Upper lobe of left lung (tissue), 4 donors: ENCODE data around the gene CTCF.

Source experiments
- EP300 ChIP-seq, 4 donors: sonication (generic); formaldehyde crosslinking; IDR thresholded peaks; one replicate each; pipeline ENCODE4 v1.5.1; 2017; ENCODE audit warnings: antibody characterized with exemption in 4 of 4, control low read depth in 2 of 4
- POLR2A ChIP-seq, 4 donors: fragments of 450-650 bp; IDR thresholded peaks; one replicate each; pipeline ENCODE4 v1.5.1; 2016 to 2017; ENCODE audit warnings: antibody characterized with exemption in 4 of 4, mild to moderate bottlenecking in 2 of 4
- POLR2AphosphoS5 ChIP-seq, 2 donors: sonication (generic); formaldehyde crosslinking; IDR thresholded peaks; one replicate each; pipeline ENCODE4 v1.5.1; 2017; ENCODE audit warnings: antibody characterized with exemption in 2 of 2
- TF ChIP-seq, protein P1 (sequence below), 6 experiments: fragments of 450-650 bp in 4 of 6; fragments of 200-600 bp in 2 of 6; sonication (generic) in 2 of 6; IDR thresholded peaks; one replicate each; pipeline ENCODE4 v1.5.1; 2016 to 2019; ENCODE audit warnings: antibody characterized with exemption in 6 of 6

DNA sequence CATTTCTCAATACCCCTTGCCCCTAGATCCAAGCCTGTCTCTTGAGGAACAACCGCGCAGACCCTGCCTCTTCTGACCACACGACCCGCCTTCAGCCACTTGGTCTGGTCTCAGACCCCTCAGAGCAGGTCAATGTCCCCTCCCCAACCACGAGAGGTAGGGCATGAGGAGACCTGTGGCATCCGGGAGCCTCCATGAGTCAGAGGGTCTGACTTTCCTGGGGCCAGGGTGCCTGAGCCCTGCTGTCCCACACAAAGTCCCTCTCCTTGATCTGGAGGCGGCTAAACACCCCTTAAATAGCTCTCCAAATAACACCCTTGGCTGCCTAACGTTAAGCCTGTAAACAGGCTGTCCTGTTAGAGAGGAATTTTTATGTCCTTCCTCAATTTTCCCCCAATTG, 87.7 kb downstream of the CTCF start:
- TF ChIP-seq, protein P1, sequence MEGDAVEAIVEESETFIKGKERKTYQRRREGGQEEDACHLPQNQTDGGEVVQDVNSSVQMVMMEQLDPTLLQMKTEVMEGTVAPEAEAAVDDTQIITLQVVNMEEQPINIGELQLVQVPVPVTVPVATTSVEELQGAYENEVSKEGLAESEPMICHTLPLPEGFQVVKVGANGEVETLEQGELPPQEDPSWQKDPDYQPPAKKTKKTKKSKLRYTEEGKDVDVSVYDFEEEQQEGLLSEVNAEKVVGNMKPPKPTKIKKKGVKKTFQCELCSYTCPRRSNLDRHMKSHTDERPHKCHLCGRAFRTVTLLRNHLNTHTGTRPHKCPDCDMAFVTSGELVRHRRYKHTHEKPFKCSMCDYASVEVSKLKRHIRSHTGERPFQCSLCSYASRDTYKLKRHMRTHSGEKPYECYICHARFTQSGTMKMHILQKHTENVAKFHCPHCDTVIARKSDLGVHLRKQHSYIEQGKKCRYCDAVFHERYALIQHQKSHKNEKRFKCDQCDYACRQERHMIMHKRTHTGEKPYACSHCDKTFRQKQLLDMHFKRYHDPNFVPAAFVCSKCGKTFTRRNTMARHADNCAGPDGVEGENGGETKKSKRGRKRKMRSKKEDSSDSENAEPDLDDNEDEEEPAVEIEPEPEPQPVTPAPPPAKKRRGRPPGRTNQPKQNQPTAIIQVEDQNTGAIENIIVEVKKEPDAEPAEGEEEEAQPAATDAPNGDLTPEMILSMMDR (IDR thresholded peaks at IDR 0.05) = no peak
- TF ChIP-seq EP300 (IDR thresholded peaks at IDR 0.05) (no peak), POLR2A (IDR thresholded peaks at IDR 0.05) (no peak), POLR2AphosphoS5 (IDR thresholded peaks at IDR 0.05) (no peak)
